SK-N-SH (cell line): ENCODE measurements around the gene TBC1D30. TPM values are rescaled to one million over a fixed set of nuclear protein-coding genes. Genes with fewer than 3 reads are reported as not detected.

Experiments used
- CTCF ChIA-PET: fragments of 300-600, 350-600 bp; formaldehyde crosslinking; extraction: SDS; loops from one replicate; lab custom pipeline; 2021; lab: Yijun Ruan, JAX
- POLR2A ChIA-PET: fragments of 350-600 bp; sonication (Branson Sonifier 250); formaldehyde crosslinking; extraction: SDS; loops from one replicate; lab custom pipeline; 2020; ENCODE audit warnings: antibody characterized with exemption, inconsistent platforms; lab: Yijun Ruan, JAX
- DNase-seq: peaks from one replicate; pipeline ENCODE4 v3.0.0; 2012
- H2AFZ ChIP-seq: fragments of 200-600 bp; sonication (generic); 2 replicates; pipeline ENCODE4 v1.8.1; 2016; ENCODE audit warnings: antibody characterized with exemption, mild to moderate bottlenecking, low read depth
- H3F3A ChIP-seq: fragments of 200-600 bp; sonication (generic); replicated peaks from 2 replicates; pipeline ENCODE3; 2016; ENCODE audit warnings: antibody characterized with exemption, mild to moderate bottlenecking; ENCODE audit not compliant: insufficient read depth
- H3K27ac ChIP-seq, 2 experiments: fragments of 200-500 bp in 1 of 2; fragments of 200-600 bp in 1 of 2; sonication (Bioruptor generic) in 1 of 2; sonication (generic), shearing (Covaris generic) in 1 of 2; 2 replicates each; pipeline versions ENCODE4 v1.5.1 to v1.6.1; 2014 to 2016; ENCODE audit warnings: low read depth in 2 of 2, inconsistent platforms in 1 of 2, low read length in 1 of 2, mild to moderate bottlenecking in 1 of 2, mixed read lengths in 1 of 2
- H3K27me3 ChIP-seq: fragments of 200-600 bp; sonication (generic), shearing (Covaris generic); 2 replicates; pipeline ENCODE4 v1.6.1; 2016; ENCODE audit warnings: mixed run types; ENCODE audit not compliant: insufficient read depth
- H3K36me3 ChIP-seq, 2 experiments: fragments of 200-500 bp in 1 of 2; fragments of 200-600 bp in 1 of 2; sonication (Bioruptor generic) in 1 of 2; sonication (generic) in 1 of 2; replicated peaks in 1 of 2; 2 replicates each; pipeline versions ENCODE3 to v1.5.1; 2014 to 2016; ENCODE audit warnings: low read length in 1 of 2, mild to moderate bottlenecking in 1 of 2; ENCODE audit not compliant: insufficient read depth in 2 of 2, control insufficient read depth in 1 of 2
- H3K4me1 ChIP-seq, 2 experiments: fragments of 200-500 bp in 1 of 2; fragments of 200-600 bp in 1 of 2; sonication (Bioruptor generic) in 1 of 2; sonication (generic), shearing (Covaris generic) in 1 of 2; 2 replicates each; pipeline versions ENCODE4 v1.5.1 to v1.6.1; 2014 to 2016; ENCODE audit warnings: low read depth in 1 of 2, low read length in 1 of 2, mixed run types in 1 of 2; ENCODE audit not compliant: insufficient read depth in 2 of 2, control insufficient read depth in 1 of 2
- H3K4me2 ChIP-seq: fragments of 200-600 bp; sonication (generic), shearing (Covaris generic); 2 replicates; pipeline ENCODE4 v1.6.1; 2017; ENCODE audit warnings: mixed run types
- H3K4me3 ChIP-seq, 2 experiments: fragments of 200-500 bp in 1 of 2; fragments of 200-600 bp in 1 of 2; sonication (Bioruptor generic) in 1 of 2; sonication (generic), shearing (Covaris generic) in 1 of 2; 2 replicates each; pipeline versions ENCODE4 v1.5.1 to v1.8.1; 2014 to 2016; ENCODE audit warnings: low read depth in 2 of 2, inconsistent platforms in 1 of 2, low read length in 1 of 2, mild to moderate bottlenecking in 1 of 2, mixed read lengths in 1 of 2, moderate library complexity in 1 of 2
- H3K79me2 ChIP-seq: fragments of 200-600 bp; sonication (generic); 2 replicates; pipeline ENCODE4 v1.8.1; 2017; ENCODE audit warnings: mild to moderate bottlenecking; ENCODE audit not compliant: insufficient read depth
- H3K9ac ChIP-seq: fragments of 200-600 bp; sonication (generic); 2 replicates; pipeline ENCODE4 v1.6.1; 2017; ENCODE audit warnings: mixed run types
- H3K9me2 ChIP-seq: fragments of 200-600 bp; sonication (generic); 2 replicates; pipeline ENCODE4 v1.6.1; 2017; ENCODE audit warnings: mixed run types
- H3K9me3 ChIP-seq: fragments of 200-600 bp; sonication (generic); 2 replicates; pipeline ENCODE4 v1.6.1; 2017; ENCODE audit warnings: mixed run types, mild to moderate bottlenecking, moderate library complexity
- H4K20me1 ChIP-seq: fragments of 200-600 bp; sonication (generic); 2 replicates; pipeline ENCODE4 v1.6.1; 2017; ENCODE audit warnings: mild to moderate bottlenecking, mixed run types; ENCODE audit not compliant: insufficient read depth
- CTCF ChIP-seq: fragments of 200-600 bp; sonication (generic); IDR thresholded peaks from 2 replicates; pipeline ENCODE4 v1.6.1; 2017; ENCODE audit warnings: antibody characterized with exemption, mild to moderate bottlenecking, moderate library complexity
- EP300 ChIP-seq, 2 experiments: IDR thresholded peaks; 2 replicates each; pipeline versions ENCODE4 v1.4.0 to v1.6.1; 2012; ENCODE audit warnings: borderline replicate concordance in 1 of 2, low read depth in 1 of 2, low read length in 1 of 2
- FOXM1 ChIP-seq: IDR thresholded peaks from 2 replicates; pipeline ENCODE4 v1.4.0; 2012; ENCODE audit warnings: low read depth, mild to moderate bottlenecking
- GABPA ChIP-seq: IDR thresholded peaks from 2 replicates; pipeline ENCODE4 v1.4.0; 2012; ENCODE audit warnings: low read depth, mild to moderate bottlenecking
- IRF3 ChIP-seq: fragments of 150-350 bp; IDR thresholded peaks from 2 replicates; pipeline ENCODE4 v1.6.1; 2016; ENCODE audit warnings: mild to moderate bottlenecking, low read depth, low read length
- MEF2A ChIP-seq: IDR thresholded peaks from 2 replicates; pipeline ENCODE4 v1.4.0; 2012; ENCODE audit warnings: low read depth, borderline replicate concordance
- RAD21 ChIP-seq: IDR thresholded peaks from 2 replicates; pipeline ENCODE4 v1.6.1; 2012; ENCODE audit warnings: mild to moderate bottlenecking, low read length
- REST ChIP-seq: IDR thresholded peaks from 2 replicates; pipeline ENCODE4 v1.6.1; 2012; ENCODE audit warnings: mild to moderate bottlenecking, low read depth, low read length, moderate library complexity
- RFX5 ChIP-seq: IDR thresholded peaks from 2 replicates; pipeline ENCODE4 v1.6.1; 2012; ENCODE audit warnings: mild to moderate bottlenecking, improper control_type of control experiment, low read length
- SMC3 ChIP-seq: IDR thresholded peaks from 2 replicates; pipeline ENCODE4 v1.6.1; 2012; ENCODE audit warnings: low read depth, low read length, improper control_type of control experiment
- TAF1 ChIP-seq: IDR thresholded peaks from 2 replicates; pipeline ENCODE4 v1.6.1; 2012; ENCODE audit warnings: low read depth, mild to moderate bottlenecking, low read length, moderate library complexity, borderline replicate concordance
- TEAD4 ChIP-seq: IDR thresholded peaks from 2 replicates; pipeline ENCODE4 v1.4.0; 2012; ENCODE audit warnings: mild to moderate bottlenecking, borderline replicate concordance; ENCODE audit not compliant: insufficient read depth
- USF1 ChIP-seq: IDR thresholded peaks from 2 replicates; pipeline ENCODE4 v1.4.0; 2012; ENCODE audit warnings: low read depth, borderline replicate concordance
- WGBS: methylation state at CpG from one replicate; pipeline ENCODE4 v1.1.6; 2017; ENCODE audit warnings: low lambda C conversion rate; 5-methylcytosine and 5-hydroxymethylcytosine counted together
- polyA plus RNA-seq, 3 experiments: library from polyadenylated mRNA; depleted of rRNA; stranded (reverse); fragments of >200 nt; gene quantifications; 2 replicates each; pipeline ENCODE4 v1.2.3, GENCODE V29; 2012

Gene TBC1D30
- polyA plus RNA-seq, 1 of the 3 experiments (the other 2 are of a cell fraction) = 0.23 TPM

- Histone ChIP-seq H2AFZ (no peak overlapping the region), H4K20me1 (no peaks in the 10 kb centered on the region), H3K27me3 (peaks cover 17% of the 10 kb centered on the region; the same call in 1 of the 2 replicates), H3K79me2 (no peaks in the 10 kb centered on the region), H3K36me3 (no peaks in the 10 kb centered on the region), H3K4me1 (no peaks in the 10 kb centered on the region), H3K9me2 (no peaks in the 10 kb centered on the region), H3K27ac (no peak overlapping the region), H3K4me2 (no peak overlapping the region), H3F3A (no peaks in the 10 kb centered on the region), H3K9me3 (no peaks in the 10 kb centered on the region), H3K4me3 (peak overlapping the region in 1 of 2 experiments; percentile 5; a peak in 1 of 4 replicates), H3K9ac (no peak overlapping the region)
- TF ChIP-seq CTCF = peak; percentile 91
- no peak; the same call in 1 of the 2 replicates for TF ChIP-seq SMC3
- peak; percentile 68 for TF ChIP-seq RAD21
- WGBS = 37% methylated on average over 5 of the region's 5 CpGs
- CTCF ChIA-PET = interaction anchor here (0.6 to 3.9 kb wide), 37 partner anchors 10 to 443 kb away, joined by 3 to 38 read pairs (median 4); partner anchors contain the start of genes GNS, LEMD3 and TBC1D30
- DNase-seq = peak; percentile 52
- POLR2A ChIA-PET = no interaction called here
Observed at GRCh38 chr12:64796205-64796845, 28.1 kb upstream of the TBC1D30 start.

GRCh38 chr12:64797156-64797555 lies 27.3 kb upstream of the TBC1D30 start:
- Histone ChIP-seq H2AFZ (no peak overlapping the region), H3F3A (peaks cover 5% of the 10 kb centered on the region), H3K27me3 (peaks cover 17% of the 10 kb centered on the region; the same call in 1 of the 2 replicates), H3K27ac (no peak overlapping the region), H3K4me3 (no peak overlapping the region), H3K36me3 (no peaks in the 10 kb centered on the region), H3K9me3 (no peaks in the 10 kb centered on the region), H4K20me1 (no peaks in the 10 kb centered on the region), H3K79me2 (no peaks in the 10 kb centered on the region), H3K4me2 (no peak overlapping the region), H3K4me1 (no peaks in the 10 kb centered on the region), H3K9ac (no peak overlapping the region), H3K9me2 (no peaks in the 10 kb centered on the region)
- CTCF ChIA-PET = interaction anchor here (0.9 to 3.9 kb wide), 15 partner anchors 9 to 436 kb away, joined by 3 to 38 read pairs (median 7); no protein-coding TSS in a partner anchor
- 21% methylated on average over 1 of the region's 1 CpG for WGBS
- POLR2A ChIA-PET = no interaction called here
- no peak for DNase-seq
- TF ChIP-seq IRF3 (no peak), RFX5 (no peak), EP300 (IDR thresholded peaks at IDR 0.05; ENCODE audit: borderline replicate concordance in 1 of 2, low read depth in 1 of 2, low read length in 1 of 2) (no peak), REST (no peak), RAD21 (no peak), USF1 (no peak), MEF2A (no peak), SMC3 (no peak), GABPA (no peak), TEAD4 (no peak), TAF1 (no peak), FOXM1 (no peak)
